Suppressor macrophage treated with lipopolysaccharide for 1 hour (primary cell): Measurements from ENCODE around the gene PNMA6F.

Source experiments
- DNase-seq, 3 donors: peaks; one replicate each; pipeline ENCODE4 v3.0.0-alpha.2; 2020 to 2022

Gene PNMA6F

DNA sequence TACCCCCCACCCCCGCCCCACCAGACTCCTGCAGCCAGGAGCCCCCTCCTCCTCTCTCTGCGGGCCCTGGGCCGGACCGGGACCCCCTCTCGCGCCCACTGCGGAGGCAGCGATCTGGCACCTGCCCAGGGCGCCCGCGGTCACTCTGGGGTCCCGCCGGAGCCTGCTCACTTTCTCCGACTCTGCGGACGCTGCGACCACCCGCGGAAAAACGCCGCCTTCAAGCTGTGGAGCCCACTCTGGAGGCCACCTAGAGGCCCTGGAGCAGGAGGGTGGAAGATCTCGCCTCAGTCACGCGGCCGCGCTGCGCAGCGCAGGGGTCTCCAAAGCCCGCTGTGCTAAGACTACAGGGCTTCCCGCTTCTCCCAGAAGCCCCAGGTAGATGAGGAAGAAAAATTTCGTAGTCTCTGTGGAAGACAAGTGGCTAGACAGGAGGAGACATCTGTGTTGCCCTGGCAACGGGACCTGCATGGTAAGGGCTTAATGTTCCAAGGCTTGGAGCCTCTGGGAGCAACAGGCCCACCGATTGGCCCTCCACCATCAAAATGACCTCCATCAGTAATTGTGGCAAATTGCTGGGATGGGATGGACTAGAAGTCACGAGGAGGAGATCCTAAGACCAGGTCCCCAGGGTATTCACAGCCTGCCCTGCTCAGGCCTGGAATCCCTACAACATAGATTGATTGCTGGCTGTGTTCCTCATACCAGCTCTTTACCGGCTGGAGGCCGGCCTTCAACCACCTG lies at the start of gene PNMA6F:
Gene PNMA6F (minus strand): TSS at position 387 of the 744 bp plus-strand sequence. CDS start 1,093 bp downstream, outside the sequence.
- no peak for DNase-seq

DNA sequence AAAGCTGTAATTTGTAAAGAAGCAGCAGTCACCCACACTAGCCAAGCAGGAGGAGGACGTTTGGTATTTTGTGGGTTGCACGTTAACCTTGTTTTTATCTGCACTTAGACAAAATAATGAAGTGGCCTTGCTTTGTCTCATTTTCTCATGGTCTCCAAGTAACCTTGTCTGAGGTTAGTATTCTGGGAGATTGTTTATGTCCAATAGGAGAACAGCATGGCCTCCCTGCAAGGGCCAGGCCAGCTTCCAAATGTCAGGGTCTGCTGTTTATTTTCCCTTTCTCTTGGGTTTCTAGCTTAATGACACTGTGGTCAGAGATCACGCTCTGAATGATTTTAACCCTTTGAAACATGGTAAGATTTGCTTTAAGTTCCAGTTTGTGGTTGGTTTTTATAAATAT lies 49.7 kb upstream of the PNMA6F start:
- DNase-seq: no peak

DNA sequence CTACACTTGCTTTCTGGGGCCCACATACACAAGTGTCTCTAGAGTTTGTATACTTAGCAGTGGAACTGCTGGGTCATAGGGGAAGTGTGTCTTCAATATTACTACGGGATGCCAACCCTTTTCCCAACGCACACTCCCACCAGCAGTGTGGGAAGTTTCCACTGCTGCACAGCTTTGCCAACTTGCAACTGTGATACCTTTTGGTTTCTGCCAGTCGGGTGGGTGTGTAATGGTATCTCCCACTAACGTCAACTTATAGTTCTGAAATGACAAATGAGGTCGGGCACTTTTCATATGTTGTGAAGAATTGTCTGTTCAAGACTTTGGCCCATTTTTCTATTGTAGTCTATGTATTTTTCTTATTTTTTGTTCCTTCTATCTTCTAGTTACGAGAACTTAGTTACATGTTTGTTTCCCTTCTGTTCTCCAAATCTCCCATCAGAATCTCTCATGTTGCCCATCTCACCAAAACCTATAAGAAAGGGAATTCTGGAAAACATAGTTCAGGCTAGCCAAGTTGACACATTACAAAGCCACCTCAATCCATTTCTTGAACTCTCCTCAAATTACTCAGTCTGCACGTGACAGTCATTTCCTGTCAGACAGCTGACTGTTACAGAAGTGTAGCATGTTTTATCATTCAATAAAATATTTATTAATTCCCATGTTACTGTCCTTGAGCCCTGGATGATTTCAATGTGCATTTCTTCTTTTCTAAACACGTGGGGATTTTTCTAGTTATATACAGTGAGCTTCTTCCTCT lies 48.9 kb upstream of the PNMA6F start:
- DNase-seq: peak in 1 of 3 donors; percentile 4

DNA sequence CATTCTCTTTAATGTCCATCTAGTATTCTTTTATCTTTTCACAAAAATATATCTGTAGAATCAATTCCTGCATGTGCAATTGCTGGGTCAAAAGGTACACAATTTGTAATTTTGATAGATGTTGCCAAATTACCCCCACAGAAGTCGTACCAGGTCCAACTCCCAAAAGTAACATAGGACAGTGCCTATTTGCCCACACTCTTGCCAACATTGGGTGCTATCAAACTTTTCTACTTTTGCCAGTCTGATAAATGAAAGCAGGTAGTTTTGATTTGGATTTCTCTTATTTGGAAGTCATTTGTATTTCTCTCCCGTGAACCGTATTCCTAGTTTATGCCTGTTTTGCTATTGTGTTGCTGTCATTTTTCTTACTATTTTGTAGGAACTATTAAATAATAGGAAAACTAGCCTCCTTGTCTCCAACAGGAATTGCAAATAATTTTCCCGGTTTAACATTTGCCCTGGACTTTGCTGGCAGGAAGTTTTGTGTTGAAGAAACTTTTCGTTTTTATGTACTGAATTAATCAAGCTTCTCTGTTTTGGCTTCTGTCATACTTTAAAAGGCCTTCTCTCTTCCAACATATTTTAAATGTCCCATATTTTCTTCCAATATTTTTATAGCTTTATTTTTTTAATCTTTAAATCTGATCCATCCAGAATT lies 45.4 kb upstream of the PNMA6F start:
- no peak for DNase-seq

DNA sequence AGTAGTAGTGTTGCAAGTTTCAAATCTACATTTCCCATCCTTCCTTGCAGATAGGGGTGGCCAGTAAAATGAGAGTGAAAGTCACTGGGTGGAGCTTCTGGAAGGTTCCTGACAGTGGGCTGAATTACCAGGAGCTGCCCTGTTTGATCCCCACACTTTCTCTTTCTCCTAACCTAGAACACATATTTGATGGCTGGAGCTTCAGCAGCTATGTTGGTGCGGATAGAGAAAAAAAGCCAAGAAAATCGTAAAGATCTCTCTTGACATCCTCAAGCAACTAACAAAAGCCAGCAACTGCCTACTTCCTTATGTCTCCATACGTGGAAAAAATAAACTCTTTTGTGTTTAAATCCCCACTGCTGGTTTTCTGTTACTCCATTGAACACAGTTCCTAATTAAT lies 44.6 kb upstream of the PNMA6F start:
- no peak for DNase-seq

DNA sequence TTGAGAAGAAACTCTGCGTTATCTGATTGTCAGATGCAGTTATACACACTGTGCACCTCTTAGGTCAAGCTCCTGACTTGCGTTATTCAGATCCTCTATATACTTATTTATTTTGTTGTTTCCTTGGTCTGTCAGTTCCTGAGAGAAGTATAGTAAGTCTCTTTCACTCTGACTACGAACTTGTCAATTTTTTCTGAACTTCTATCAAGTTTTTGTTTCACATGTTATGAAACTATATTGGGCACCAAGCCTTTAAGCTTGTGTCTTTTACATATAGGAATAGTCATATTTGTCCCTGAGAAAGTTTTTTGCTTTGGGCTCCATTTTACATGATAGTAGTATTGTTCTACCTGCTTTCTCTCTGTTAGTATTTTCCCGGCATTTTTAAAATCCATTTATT lies 44.1 kb upstream of the PNMA6F start:
- DNase-seq: no peak

DNA sequence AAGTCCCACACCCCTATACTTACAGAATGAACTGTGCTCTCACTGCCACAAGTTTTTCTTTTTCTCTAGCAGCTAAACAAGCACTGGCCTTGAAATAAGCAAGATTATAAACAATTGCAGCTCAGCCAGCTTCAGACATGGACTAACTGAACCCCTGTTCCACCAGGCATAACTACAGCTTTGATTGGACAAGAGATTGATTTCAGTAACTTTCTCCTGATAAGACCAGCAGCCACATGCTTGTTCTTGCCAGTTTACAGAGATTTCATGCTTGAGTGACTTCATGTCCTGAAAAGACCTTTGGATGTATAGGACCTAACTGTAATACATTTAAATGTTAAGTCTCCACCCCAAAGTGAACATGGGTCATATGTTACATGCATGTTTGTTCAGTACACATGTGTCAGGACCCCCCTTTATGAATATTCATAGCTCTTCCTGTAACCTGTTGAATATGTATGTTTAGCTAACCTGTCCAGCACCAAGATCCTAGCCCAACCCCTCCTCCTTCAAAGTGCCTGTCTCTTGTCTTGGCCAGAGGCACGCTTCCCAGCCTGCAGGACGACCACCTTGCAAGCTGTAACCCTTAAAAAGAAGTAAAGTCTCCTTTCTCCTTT lies 40.3 kb upstream of the PNMA6F start:
- no peak for DNase-seq

DNA sequence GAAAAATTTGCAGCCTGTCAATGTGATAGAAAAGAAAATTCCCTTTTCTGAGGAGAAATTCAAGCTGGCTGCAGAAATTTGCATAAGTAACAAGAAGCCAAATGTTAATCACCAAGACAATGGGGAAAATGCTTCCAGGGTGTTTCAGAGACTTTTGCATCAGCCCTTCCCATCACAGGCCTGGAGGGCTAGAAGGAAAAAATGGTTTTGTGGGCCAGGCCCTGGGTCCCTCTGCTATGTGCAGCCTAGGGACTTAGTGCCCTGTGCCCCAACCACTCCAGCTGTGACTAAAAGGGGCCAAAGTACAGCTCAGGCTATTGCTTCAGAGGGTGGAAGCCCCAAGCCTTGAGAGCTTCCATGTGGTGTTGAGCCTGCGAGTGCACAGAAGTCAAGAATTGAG lies 36.3 kb upstream of the PNMA6F start:
- DNase-seq: no peak

DNA sequence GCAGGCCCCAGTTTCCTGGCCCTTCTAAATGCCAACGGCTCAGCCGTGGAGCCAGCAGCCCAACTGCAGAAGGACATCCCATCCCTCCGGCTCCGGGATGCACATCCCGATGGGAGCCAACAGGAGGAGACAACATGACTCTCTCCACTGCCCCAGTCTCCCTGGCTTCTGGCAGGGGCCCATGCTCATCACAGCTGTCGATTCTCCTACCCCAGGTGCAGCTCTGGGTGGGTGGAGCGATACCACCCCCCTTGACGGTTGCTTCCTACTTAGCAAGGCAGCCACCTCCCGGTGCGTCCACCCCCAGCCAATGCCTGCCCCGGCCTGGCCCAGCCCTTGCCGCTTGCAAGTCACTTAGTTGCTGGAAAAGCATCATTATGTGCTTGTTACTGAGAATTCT lies 31.8 kb upstream of the PNMA6F start:
- DNase-seq: no peak

DNA sequence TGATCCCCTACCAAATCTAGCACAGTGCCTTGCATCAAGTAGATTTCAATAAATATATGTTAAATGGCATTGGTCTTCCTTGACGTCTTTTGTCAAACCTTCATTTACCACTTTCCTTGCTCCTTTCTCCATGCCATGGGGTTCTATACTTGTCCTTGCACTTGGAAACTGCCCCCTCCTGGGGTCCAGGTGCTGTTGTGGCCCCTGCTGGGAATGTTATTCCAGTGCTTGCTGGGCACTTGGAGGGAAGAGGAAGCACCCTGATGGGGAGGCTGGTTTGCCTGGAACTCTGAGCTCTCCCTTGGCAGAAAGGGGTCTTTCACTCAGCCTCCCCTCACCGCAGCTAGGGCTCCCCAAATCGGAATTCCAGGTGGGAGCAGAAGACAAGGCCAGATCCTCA lies 31.3 kb upstream of the PNMA6F start:
- no peak for DNase-seq

DNA sequence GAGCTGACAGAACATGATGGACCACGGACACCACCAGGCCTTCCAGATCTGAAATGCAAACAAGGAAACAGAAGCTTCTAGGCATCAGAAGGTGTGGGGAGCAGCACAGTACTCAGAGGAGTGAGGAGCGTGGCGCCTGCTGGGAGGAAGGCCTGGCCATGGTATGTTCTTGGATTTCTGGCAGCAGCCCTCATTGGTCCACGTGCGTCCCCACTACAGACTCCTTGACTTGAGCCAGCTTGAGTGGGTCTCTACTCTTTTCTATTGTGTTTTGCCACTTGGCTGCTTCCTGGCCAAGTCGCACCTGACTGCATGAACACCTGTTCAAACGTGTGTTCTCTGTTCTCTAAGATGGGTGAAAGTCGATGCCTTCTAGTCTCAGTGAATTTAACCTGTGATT lies 30.4 kb upstream of the PNMA6F start:
- no peak for DNase-seq

DNA sequence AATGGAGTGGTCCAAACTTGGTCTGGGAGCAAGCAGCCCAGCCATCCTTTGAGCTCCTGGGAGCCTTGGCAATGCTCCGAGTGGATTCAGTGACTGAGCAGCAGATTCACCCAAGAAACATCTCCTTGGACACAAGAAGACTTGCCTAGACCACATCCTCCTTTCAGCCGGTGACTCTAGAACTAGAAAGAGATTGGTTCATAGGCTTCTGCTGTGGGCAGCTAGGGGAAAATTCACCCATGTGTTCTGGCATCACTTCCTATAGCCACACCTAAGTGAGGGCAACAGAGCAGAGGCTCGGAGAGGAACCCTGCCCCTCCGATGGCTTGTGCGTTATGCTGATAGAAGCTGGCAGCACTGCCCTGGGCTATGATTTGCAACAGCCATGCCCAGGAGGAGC lies 28.4 kb upstream of the PNMA6F start:
- DNase-seq: no peak

DNA sequence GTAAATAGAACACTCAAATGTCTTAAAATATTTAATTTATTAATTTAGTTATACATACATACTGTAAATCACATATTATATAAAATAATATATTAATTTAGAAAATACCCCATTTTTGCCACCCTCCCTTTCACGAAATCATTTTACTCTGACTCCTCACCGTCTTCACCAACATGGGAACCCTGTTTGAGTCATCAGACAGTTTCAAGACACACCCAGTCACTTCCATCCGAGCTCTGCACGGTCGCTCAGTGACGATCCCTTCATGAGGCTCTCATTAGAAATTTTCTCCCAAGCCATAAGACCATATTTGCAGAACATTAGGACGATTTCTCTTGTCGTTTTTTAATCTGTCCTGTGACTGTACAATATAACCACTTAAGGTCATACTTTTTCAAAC lies 26.9 kb upstream of the PNMA6F start:
- DNase-seq: no peak

DNA sequence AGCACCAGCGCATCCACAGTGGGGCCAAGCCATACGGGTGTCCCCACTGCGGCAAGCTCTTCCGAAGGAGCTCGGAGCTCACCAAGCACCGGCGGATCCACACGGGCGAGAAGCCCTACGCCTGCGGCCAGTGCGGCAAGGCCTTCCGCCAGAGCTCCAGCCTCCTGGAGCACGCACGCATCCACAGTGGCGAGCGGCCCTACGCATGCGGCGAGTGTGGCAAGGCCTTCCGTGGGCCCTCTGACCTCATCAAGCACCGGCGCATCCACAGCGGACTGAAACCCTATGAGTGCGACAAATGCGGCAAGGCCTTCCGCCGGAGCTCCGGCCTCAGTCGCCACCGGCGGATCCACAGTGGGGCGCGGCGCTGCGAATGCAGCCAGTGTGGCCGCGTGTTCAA lies 26.0 kb upstream of the PNMA6F start:
- DNase-seq: no peak

DNA sequence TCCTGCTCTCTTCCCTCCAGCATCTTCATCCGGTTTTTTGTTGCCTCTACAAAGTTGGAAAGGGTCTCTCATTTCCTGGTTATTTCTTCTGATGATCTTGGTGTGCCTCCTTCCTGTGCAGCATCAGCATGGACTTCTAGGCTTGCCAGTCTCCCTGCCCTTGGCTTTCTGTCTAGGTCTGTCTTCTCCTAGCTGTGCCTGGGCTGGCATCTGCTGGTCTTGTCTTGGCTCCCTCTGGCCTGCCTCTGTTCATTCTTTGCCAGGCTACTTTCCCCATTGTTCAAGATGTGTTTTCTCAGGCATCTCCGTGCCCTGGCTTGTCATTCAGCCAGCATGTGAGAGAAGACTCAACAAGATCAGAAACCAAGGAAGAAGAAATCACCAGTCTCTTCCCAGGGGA lies 22.1 kb upstream of the PNMA6F start:
- DNase-seq: no peak

DNA sequence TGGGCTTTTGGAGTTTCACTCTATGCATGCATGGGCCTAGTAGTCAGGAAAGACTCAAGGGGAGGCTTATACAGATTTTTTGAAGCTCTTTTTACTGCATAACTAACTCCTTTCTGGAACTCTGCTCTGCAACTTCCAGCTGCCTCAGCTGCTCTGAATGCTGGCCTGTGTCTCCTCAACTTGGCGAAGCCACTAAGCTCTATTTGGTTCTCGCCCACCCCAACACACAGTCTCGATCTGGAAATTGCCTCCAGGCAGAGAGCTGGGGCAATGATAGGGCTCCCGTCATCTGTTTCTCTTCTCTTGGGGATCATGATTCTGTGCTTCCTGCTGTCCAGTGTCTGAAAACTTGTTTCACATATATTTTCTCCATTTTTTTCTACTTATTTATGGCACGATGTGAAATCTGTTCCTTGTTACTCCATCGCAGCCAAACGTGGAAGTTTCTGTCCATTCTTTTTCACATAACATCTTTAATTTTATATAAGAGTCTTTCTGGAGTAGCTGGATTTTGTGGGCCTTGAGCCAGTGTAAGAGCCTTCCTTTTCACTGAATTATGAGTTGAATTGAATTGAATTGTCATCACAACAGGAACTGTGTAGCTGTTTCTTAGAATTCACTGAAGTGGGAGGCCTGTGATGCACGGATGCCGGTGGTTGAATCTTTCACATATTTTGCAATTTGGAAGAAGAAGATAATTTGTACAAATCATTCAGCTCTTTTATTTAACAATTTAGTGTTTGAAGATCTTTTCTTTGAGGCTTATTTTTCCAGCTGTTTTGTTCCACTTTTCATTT lies 21.4 kb upstream of the PNMA6F start:
- no peak for DNase-seq

DNA sequence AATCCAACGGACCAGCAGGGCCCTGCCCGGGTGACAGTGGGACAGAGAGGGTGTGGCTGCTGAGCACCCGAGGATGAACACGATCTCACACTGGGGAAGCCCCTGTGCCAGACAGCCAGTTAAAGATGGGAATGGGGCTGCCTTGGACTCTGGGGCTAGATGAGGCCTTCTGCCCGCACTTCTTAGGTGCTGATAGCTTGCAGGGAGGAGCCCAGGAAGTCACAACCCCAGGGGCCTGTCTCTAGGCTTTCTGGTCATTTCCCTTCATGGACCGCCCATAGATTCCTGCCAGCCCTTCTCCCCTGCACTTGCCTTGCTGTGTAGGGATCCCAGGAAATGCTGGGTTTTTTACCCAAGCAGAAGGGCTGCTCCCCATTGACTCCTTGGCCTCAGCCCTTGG lies 18.5 kb upstream of the PNMA6F start:
- no peak for DNase-seq

DNA sequence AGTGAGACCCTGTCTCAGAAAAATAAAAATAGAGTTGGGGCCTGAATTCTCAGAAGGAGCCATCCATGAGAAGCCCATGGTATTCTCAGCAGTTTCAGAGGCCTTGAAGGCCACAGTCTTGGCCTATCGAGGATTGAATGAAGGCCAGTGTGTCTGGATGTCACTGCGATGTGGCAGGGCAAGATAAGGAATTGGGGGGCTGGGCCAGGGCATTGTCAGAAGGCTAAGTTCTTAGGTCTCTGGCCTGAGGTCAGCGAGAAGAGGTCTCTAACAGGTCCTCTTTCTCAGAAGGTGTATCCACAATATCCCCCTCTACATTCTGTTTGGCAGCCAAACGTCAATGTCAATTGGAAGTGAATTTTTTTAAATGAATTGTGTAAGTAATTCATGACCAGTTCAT lies 18.1 kb upstream of the PNMA6F start:
- DNase-seq: no peak

DNA sequence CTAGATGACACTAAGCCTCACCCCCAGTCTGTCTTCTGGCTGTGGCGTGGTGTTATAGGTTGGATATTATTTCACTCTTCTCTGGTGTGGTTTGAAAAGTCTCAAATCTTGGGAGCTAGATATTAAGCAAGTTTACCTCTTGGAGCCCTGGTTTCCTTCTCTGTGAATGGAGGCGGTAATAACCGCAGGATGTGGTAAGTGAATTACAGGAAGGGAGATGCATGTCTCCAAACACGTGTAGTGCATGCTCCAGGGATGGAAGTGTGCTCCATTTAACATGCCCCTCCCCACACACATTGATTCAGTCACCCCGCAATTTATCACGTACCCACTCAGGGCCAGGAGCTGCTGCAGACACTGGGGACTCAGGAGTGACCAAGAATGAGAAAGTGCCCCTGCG lies 17.3 kb upstream of the PNMA6F start:
- no peak for DNase-seq

DNA sequence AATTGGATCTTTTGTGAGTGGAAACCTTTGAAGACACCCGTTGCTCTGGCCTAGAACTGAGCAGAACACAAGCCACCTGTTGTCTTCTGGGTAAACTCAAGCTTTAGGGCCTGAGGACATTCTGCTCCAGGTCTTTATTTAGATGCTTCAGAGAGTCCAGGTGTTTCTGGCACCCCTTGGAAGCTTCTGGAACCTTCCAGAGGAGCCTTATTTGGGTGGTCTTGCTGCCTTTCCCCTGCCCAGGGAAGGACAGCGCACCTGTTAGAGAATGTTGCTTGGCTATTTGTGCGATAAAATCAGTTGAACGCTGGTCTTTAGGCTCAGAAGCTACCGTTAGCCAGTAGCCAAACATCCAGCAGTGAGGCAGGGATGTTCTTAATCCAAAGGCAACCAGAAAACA lies 15.4 kb upstream of the PNMA6F start:
- no peak for DNase-seq

DNA sequence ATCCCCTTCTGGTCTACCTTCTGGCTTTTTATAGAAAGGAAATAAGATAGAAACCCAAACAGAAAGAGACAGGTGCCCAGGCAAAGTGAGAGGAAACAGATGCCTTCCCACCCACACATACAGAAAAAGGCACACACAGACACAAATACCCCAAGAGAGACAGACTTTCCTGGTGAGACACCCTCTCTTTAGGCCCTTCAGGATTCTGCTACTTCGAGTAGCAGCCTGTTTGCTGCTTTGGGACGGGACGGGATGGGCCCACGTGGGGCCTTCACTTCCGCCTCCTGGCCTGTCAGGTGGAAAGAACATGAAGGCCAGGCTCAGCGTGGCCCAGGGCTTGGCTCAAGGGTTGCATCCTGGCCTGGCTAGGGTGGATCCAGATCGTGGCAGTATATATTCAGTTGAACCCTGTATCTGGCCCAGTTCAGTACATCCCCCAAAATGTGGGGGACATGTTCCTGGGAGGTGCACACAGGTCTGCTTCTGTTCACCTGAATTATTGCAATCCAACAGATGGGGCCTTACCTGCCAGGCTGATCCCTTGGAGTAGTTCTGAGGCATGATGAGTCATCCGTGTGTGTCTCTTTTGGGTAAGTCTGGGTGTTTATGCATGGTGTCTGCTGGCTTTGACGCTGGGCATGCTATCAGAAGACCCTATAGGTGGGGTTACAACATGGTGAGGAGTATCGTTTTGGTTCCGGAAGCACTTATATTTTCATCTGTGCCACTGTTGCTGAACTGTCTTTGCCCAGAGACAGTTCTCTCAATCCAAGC lies 14.7 kb upstream of the PNMA6F start:
- DNase-seq: no peak
